Activated CD8-positive, alpha-beta T cell treated with anti-CD3 and anti-CD28 coated beads for 36 hours (primary cell): Measurements from ENCODE around the gene CACNA2D3. TPM values are rescaled to one million over a fixed set of nuclear protein-coding genes. Genes with fewer than 3 reads are reported as not detected.

Source experiments
- ATAC-seq: fragments of 200-7000 bp; cut with Tn5 transposase; one replicate; pipeline ENCODE4 v1.10.0; 2021; ENCODE audit warnings: mild to moderate bottlenecking, moderate library complexity
- CTCF ChIA-PET: fragments of 350-600 bp; sonication (Branson Sonifier 250); formaldehyde crosslinking; loops from one replicate; lab custom pipeline; 2021; ENCODE audit warnings: antibody characterized with exemption; lab: Charles Lee
- POLR2A ChIA-PET: fragments of 350-600 bp; sonication (Branson Sonifier 250); formaldehyde crosslinking; loops from one replicate; lab custom pipeline; 2021; ENCODE audit warnings: antibody characterized with exemption; lab: Charles Lee
- DNase-seq: peaks from one replicate; pipeline ENCODE4 v3.0.0-alpha.2; 2020
- H3K27ac Mint-ChIP-seq: one replicate; pipeline ENCODE4 v1.8.0; 2021; ENCODE audit warnings: mild to moderate bottlenecking, mixed read lengths
- H3K27me3 Mint-ChIP-seq: one replicate; pipeline ENCODE4 v1.8.0; 2021; ENCODE audit warnings: mixed read lengths
- H3K36me3 Mint-ChIP-seq: one replicate; pipeline ENCODE4 v1.8.0; 2021; ENCODE audit warnings: low read depth, mixed read lengths
- H3K4me1 Mint-ChIP-seq: one replicate; pipeline ENCODE4 v1.8.0; 2021; ENCODE audit warnings: low read depth, mixed read lengths
- H3K4me3 Mint-ChIP-seq: one replicate; pipeline ENCODE4 v1.8.0; 2021; ENCODE audit warnings: mild to moderate bottlenecking, moderate library complexity, mixed read lengths
- H3K9me3 Mint-ChIP-seq: one replicate; pipeline ENCODE4 v1.8.0; 2021; ENCODE audit warnings: mixed read lengths
- CTCF ChIP-seq: fragments of 200-600 bp; IDR thresholded peaks from one replicate; pipeline ENCODE4 v1.8.0; 2022; ENCODE audit warnings: antibody characterized with exemption, mild to moderate bottlenecking
- intact Hi-C: fragments of 100-400 bp; cut with micrococcal nuclease; formaldehyde crosslinking; loops from one replicate; pipeline ENCODE4 v1.10.0; 2022
- total RNA-seq, 2 experiments: library from RNA; stranded (reverse); gene quantifications; one replicate each; pipeline ENCODE4 v1.2.3, GENCODE V29; 2021

The CACNA2D3 gene
- total RNA-seq, 2 experiments from 2014 or later = not detected

GRCh38 chr3:54202054-54202453, 79.7 kb downstream of the CACNA2D3 start:
- Mint-ChIP-seq H3K9me3 (no peaks in the 10 kb centered on the region), H3K4me1 (no peaks in the 10 kb centered on the region), H3K36me3 (no peaks in the 10 kb centered on the region), H3K27me3 (no peaks in the 10 kb centered on the region), H3K27ac (no peak overlapping the region), H3K4me3 (no peak overlapping the region)
- TF ChIP-seq CTCF = no peak
- intact Hi-C loops = no loop called here
- ChIA-PET CTCF (no interaction called here), POLR2A (no interaction called here)
- DNase-seq (no peak), ATAC-seq (no peak)

- no peak for TF ChIP-seq CTCF
- H3K27me3 Mint-ChIP-seq = no peaks in the 10 kb centered on the region
Measured at GRCh38 chr3:54202651-54203248, 80.4 kb downstream of the CACNA2D3 start.

GRCh38 chr3:54206874-54207273, 84.5 kb downstream of the CACNA2D3 start:
- POLR2A ChIA-PET = no interaction called here
- no peak for TF ChIP-seq CTCF
- DNase-seq (no peak), ATAC-seq (no peak)
- Mint-ChIP-seq H3K27me3 (no peaks in the 10 kb centered on the region), H3K36me3 (no peaks in the 10 kb centered on the region), H3K4me3 (no peak overlapping the region), H3K4me1 (no peaks in the 10 kb centered on the region), H3K27ac (no peak overlapping the region), H3K9me3 (peaks cover 3% of the 10 kb centered on the region)
- CTCF ChIA-PET = no interaction called here
- intact Hi-C loops = no loop called here

More at GRCh38 chr3:54202651-54203248, 80.4 kb downstream of the CACNA2D3 start:
- H3K27ac Mint-ChIP-seq = no peak overlapping the region
- H3K4me3 Mint-ChIP-seq = no peak overlapping the region
- no peaks in the 10 kb centered on the region for H3K9me3 Mint-ChIP-seq
- intact Hi-C loops = no loop called here
- H3K4me1 Mint-ChIP-seq = no peaks in the 10 kb centered on the region
- H3K36me3 Mint-ChIP-seq = no peaks in the 10 kb centered on the region
- CTCF ChIA-PET = no interaction called here
- POLR2A ChIA-PET = no interaction called here
- DNase-seq (no peak), ATAC-seq (no peak)

- Mint-ChIP-seq H3K4me3 (no peak overlapping the region), H3K27me3 (peaks cover 1% of the 10 kb centered on the region), H3K36me3 (no peaks in the 10 kb centered on the region), H3K27ac (no peak overlapping the region), H3K4me1 (no peaks in the 10 kb centered on the region), H3K9me3 (peaks cover 3% of the 10 kb centered on the region)
- DNase-seq (no peak), ATAC-seq (no peak)
- CTCF ChIA-PET = no interaction called here
- no peak for TF ChIP-seq CTCF
- intact Hi-C loops = no loop called here
- POLR2A ChIA-PET = no interaction called here
Measured at GRCh38 chr3:54211097-54211496, 88.7 kb downstream of the CACNA2D3 start.

- DNase-seq = no peak
- ChIA-PET POLR2A (no interaction called here), CTCF (no interaction called here)
- Mint-ChIP-seq H3K27ac (no peak overlapping the region), H3K4me3 (no peak overlapping the region), H3K4me1 (no peaks in the 10 kb centered on the region), H3K27me3 (peaks cover 1% of the 10 kb centered on the region), H3K9me3 (peaks cover 3% of the 10 kb centered on the region), H3K36me3 (no peaks in the 10 kb centered on the region)
- TF ChIP-seq CTCF = no peak
- no peak for ATAC-seq
- intact Hi-C loops = no loop called here
Measured at GRCh38 chr3:54212723-54213122, 90.4 kb downstream of the CACNA2D3 start.
